H1 (cell line): ENCODE results near the gene DHRS7B.

Source experiments
- CBX8 ChIP-seq: fragments of 300-800, 300-1000 bp; sonication (generic); IDR thresholded peaks from 2 replicates; pipeline ENCODE4 v1.7.1; 2016; ENCODE audit warnings: low read depth, low read length, borderline replicate concordance
- RFX5 ChIP-seq: IDR thresholded peaks from 2 replicates; pipeline ENCODE4 v1.6.1; 2011; ENCODE audit warnings: low read depth, low read length, improper control_type of control experiment, borderline replicate concordance
- SIN3A ChIP-seq, 2 experiments: IDR thresholded peaks in 1 of 2; conservative IDR thresholded peaks in 1 of 2; 2 replicates each; pipeline ENCODE4 v1.6.1; 2011 to 2012; ENCODE audit warnings: low read length in 2 of 2, improper control_type of control experiment in 1 of 2, low read depth in 1 of 2, mild to moderate bottlenecking in 1 of 2
- SUZ12 ChIP-seq: fragments of 200-600 bp; sonication (generic); IDR thresholded peaks from 2 replicates; pipeline ENCODE4 v1.6.1; 2012; ENCODE audit warnings: mild to moderate bottlenecking, inconsistent platforms, low read length, moderate library complexity, mixed read lengths
- TAF1 ChIP-seq: IDR thresholded peaks from 2 replicates; pipeline ENCODE4 v1.6.1; 2011; ENCODE audit warnings: mild to moderate bottlenecking, low read depth, low read length
- TF ChIP-seq, protein P1 (sequence below), 3 experiments: IDR thresholded peaks; 1 replicate in 2 of 3; 2 replicates in 1 of 3; pipeline versions ENCODE4 v1.5.1 to v1.6.1; 2011; ENCODE audit warnings: low read length in 3 of 3, mild to moderate bottlenecking in 3 of 3, inconsistent platforms in 2 of 3, low read depth in 1 of 3, moderate library complexity in 1 of 3; ENCODE audit not compliant: insufficient read depth in 1 of 3; ENCODE audit errors: control extremely low read depth in 1 of 3

GRCh38 chr17:21157586-21158370 lies 31.0 kb downstream of the DHRS7B start:
- no peak for TF ChIP-seq SUZ12
- TF ChIP-seq, protein P1, sequence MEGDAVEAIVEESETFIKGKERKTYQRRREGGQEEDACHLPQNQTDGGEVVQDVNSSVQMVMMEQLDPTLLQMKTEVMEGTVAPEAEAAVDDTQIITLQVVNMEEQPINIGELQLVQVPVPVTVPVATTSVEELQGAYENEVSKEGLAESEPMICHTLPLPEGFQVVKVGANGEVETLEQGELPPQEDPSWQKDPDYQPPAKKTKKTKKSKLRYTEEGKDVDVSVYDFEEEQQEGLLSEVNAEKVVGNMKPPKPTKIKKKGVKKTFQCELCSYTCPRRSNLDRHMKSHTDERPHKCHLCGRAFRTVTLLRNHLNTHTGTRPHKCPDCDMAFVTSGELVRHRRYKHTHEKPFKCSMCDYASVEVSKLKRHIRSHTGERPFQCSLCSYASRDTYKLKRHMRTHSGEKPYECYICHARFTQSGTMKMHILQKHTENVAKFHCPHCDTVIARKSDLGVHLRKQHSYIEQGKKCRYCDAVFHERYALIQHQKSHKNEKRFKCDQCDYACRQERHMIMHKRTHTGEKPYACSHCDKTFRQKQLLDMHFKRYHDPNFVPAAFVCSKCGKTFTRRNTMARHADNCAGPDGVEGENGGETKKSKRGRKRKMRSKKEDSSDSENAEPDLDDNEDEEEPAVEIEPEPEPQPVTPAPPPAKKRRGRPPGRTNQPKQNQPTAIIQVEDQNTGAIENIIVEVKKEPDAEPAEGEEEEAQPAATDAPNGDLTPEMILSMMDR (IDR thresholded peaks at IDR 0.05; ENCODE audit: control extremely low read depth in 1 of 3, insufficient read depth in 1 of 3, low read depth in 1 of 3, low read length in 3 of 3): no peak
- no peak for TF ChIP-seq TAF1
- TF ChIP-seq CBX8: no peak
- TF ChIP-seq RFX5: no peak
- no peak for TF ChIP-seq SIN3A (conservative IDR thresholded peaks at IDR 0.05 in 1 of 2, IDR thresholded peaks at IDR 0.05 in 1 of 2; ENCODE audit: low read depth in 1 of 2, low read length in 2 of 2)
